AG04450 (cell line): ENCODE measurements around the gene SUFU. TPM values are rescaled to one million over a fixed set of nuclear protein-coding genes. Genes with fewer than 3 reads are reported as not detected.

Experiments
- CTCF ChIA-PET: fragments of 300-600, 350-600 bp; formaldehyde crosslinking; extraction: SDS; loops from one replicate; lab custom pipeline; 2022; ENCODE audit warnings: antibody characterized with exemption, inconsistent platforms; lab: Charles Lee
- POLR2A ChIA-PET: fragments of 350-600 bp; formaldehyde crosslinking; extraction: SDS; loops from one replicate; lab custom pipeline; 2021; ENCODE audit warnings: antibody characterized with exemption, inconsistent platforms; lab: Yijun Ruan, JAX
- DNase-seq: peaks from one replicate; pipeline ENCODE4 v3.0.0-alpha.2; 2011; ENCODE audit warnings: low read depth, low spot score
- H3K27ac ChIP-seq: one replicate; pipeline ENCODE4 v1.5.1; 2012; ENCODE audit warnings: low read depth, low read length, control low read depth
- H3K27me3 ChIP-seq: one replicate; pipeline ENCODE4 v1.6.0; 2012; ENCODE audit warnings: low read length; ENCODE audit not compliant: control insufficient read depth, insufficient read depth
- H3K4me3 ChIP-seq: 2 replicates; pipeline ENCODE4 v1.5.1; 2011; ENCODE audit warnings: mild to moderate bottlenecking, low read depth, low read length, control low read depth
- H3K9me3 ChIP-seq: 2 replicates; pipeline ENCODE4 v1.5.1; 2012; ENCODE audit warnings: low read length; ENCODE audit not compliant: control insufficient read depth, insufficient read depth
- polyA plus RNA-seq: library from polyadenylated mRNA; depleted of rRNA; stranded (reverse); fragments of >200 nt; gene quantifications from 2 replicates; pipeline ENCODE4 v1.2.3, GENCODE V29; 2011
- TF ChIP-seq, protein P1 (sequence below): IDR thresholded peaks from 2 replicates; pipeline ENCODE4 v1.5.1; 2011; ENCODE audit warnings: low read depth, low read length, control low read depth, inconsistent platforms

SUFU gene
- polyA plus RNA-seq, 1 experiment: 11.0 TPM

DNA sequence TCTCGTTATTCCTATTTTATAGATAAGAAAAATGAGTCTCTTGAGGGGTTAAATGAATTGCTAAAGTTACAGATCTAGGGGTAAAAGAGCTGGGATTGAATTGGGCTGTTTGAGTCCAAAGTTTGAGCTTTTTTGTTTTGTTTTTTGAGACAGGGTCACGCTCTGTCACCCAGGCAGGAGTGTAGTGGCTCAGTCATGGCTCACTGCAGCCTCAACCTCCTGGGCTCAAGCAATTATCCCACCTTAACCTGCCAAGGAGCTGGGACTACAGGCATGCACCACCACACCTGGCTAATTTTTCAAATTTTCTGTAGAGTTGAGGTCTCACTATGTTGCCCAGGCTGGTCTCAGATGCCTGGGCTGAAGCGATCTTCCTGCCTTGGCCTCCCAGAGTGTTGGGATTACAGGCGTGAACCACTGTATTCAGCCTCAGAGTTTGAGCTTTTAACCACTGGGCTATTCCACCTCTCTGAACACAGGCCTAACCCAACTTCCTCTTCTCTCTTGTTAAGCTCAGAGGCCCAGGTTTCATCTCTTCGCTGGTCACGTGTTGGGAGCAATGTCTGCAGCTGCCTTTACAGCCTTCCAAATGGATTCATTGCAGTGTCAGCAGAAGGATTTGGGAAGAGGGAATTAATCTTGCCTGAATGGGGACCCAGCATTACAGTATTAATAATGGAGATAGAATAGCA lies 8.0 kb downstream of the SUFU start:
- Histone ChIP-seq H3K27ac (no peak overlapping the region), H3K27me3 (no peaks in the 10 kb centered on the region), H3K9me3 (no peaks in the 10 kb centered on the region), H3K4me3 (no peak overlapping the region)
- DNase-seq: no peak
- ChIA-PET POLR2A (no interaction called here), CTCF (interaction anchor here (0.9 to 1.0 kb wide), 2 partner anchors 8 to 73 kb away, joined by 3 read pairs; partner anchors contain the start of gene SUFU)
- TF ChIP-seq, protein P1, sequence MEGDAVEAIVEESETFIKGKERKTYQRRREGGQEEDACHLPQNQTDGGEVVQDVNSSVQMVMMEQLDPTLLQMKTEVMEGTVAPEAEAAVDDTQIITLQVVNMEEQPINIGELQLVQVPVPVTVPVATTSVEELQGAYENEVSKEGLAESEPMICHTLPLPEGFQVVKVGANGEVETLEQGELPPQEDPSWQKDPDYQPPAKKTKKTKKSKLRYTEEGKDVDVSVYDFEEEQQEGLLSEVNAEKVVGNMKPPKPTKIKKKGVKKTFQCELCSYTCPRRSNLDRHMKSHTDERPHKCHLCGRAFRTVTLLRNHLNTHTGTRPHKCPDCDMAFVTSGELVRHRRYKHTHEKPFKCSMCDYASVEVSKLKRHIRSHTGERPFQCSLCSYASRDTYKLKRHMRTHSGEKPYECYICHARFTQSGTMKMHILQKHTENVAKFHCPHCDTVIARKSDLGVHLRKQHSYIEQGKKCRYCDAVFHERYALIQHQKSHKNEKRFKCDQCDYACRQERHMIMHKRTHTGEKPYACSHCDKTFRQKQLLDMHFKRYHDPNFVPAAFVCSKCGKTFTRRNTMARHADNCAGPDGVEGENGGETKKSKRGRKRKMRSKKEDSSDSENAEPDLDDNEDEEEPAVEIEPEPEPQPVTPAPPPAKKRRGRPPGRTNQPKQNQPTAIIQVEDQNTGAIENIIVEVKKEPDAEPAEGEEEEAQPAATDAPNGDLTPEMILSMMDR: no peak

DNA sequence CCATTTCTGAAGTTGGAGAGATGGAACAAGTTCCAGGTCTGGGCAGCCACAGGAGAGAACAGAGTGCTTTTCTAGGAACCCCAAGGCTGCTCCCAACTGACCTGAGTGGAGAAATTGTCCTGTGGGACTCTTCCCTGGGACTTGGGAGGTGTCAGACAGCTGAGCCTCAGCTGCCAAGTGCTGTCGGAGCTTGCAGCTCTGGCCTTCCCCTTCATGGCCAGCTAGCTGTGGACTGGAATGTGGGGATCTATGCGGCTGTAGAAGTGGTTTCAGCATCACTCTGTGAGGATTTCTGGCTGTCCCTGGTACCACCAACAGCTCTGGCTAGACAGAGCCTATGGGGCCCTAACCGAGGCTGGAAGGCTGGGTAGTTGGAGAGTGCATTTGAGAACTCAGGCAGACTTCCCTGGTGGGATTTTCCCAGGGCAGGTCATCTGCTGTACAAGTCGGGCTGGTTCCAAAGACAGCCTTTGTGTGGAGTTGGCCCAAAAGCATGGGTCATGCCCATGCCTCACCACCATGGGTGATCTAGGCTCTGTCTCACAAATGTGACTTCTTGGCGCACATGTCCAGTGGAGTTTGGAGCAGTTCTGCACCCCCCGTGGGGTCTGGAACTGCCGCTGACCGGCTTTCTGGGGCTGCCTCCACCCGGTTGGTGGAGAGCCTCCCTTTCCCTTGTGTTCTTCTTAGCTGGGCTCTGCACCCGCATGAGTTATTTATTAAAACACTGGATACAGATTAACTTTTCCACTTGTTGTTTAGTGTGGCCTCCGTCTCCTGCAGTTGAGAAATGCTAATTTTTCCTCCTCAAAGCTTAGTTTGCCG lies 10.9 kb downstream of the SUFU start:
- TF ChIP-seq, protein P1: no peak
- CTCF ChIA-PET: interaction anchor here (1.7 kb wide), 1 partner anchor 10 kb away, joined by 8 read pairs; the partner anchor contains the start of gene SUFU
- POLR2A ChIA-PET: no interaction called here

DNA sequence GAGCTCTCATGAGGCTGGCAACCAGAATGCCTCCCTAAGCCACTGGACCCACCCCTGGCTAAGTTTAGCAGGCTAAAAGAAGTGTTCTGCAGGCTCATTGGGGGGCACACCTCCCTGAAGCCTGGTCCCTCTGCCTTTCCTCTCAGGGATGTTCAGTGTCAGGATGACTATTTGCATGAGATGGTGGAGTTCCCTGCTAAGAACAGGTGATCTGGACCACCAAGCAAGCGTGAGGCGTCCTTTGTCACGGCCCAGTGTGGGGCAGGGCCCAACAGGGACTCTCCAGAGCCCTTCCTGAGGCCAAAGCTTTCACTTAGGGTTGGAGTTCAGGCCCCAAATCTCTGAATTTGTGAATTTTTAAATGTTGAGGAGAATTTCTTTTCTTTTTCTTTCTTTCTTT lies 12.0 kb downstream of the SUFU start:
- ChIA-PET POLR2A (no interaction called here), CTCF (interaction anchor here (0.6 to 1.3 kb wide), 2 partner anchors 11 to 112 kb away, joined by 3 to 4 read pairs; no protein-coding TSS in a partner anchor)
- DNase-seq: no peak
- H3K27me3 ChIP-seq: no peaks in the 10 kb centered on the region
- no peaks in the 10 kb centered on the region for H3K9me3 ChIP-seq
- H3K27ac ChIP-seq: no peak overlapping the region
- TF ChIP-seq, protein P1: no peak
- no peak overlapping the region for H3K4me3 ChIP-seq

More for the DNA sequence above, 10.9 kb downstream of the SUFU start:
- no peak overlapping the region for H3K4me3 ChIP-seq
- no peaks in the 10 kb centered on the region for H3K27me3 ChIP-seq
- H3K27ac ChIP-seq: no peak overlapping the region
- DNase-seq: no peak
- H3K9me3 ChIP-seq: no peaks in the 10 kb centered on the region

DNA sequence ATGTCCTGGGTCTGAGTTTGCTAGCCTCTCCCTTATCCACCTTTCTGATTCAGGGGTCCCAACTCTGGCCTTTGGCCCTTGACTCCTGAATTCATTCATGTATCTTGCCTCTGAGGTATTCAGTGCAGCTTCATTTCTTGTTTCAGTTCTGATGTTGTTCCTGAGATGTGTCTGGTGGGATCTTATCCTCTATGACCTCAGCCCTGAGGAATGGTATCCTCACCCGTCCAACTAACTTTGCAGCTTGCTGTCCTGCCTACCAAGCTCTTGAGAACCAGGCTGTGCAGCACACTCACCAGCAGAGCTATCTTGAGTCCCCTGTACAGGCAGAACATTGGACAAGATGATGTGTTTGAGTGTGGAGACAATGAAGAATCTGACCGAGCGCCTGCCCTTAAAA lies 13.8 kb downstream of the SUFU start:
- CTCF ChIA-PET: interaction anchor here (1.8 to 3.0 kb wide), 2 partner anchors 14 to 66 kb away, joined by 10 to 23 read pairs; partner anchors contain the start of genes ACTR1A and SUFU
- peak; percentile 44 for DNase-seq
- Histone ChIP-seq H3K27ac (no peak overlapping the region), H3K4me3 (no peak overlapping the region), H3K9me3 (no peaks in the 10 kb centered on the region), H3K27me3 (no peaks in the 10 kb centered on the region)
- POLR2A ChIA-PET: no interaction called here
- TF ChIP-seq, protein P1: no peak
